SIG-M5 (cell line): ENCODE results near the gene SF3A2.
A peak's percentile ranks its signal among the peaks of the same experiment; 100 is the strongest.
"Not testable (repeated sequence)": the region's sequence is repeated elsewhere in the genome, so short reads cannot be mapped to it uniquely, and the experiment has no call there.

Experiments
- DNase-seq: peaks from one replicate; lab custom pipeline; 2025; lab: John Stamatoyannopoulos, UW

The SF3A2 gene

GRCh38 chr19:2274931-2275535 lies 38.4 kb downstream of the SF3A2 start:
- DNase-seq, result no peak

GRCh38 chr19:2275588-2276428 lies 39.2 kb downstream of the SF3A2 start:
- no peak for DNase-seq

GRCh38 chr19:2276429-2276986 lies 39.9 kb downstream of the SF3A2 start:
- DNase-seq, result no peak

GRCh38 chr19:2277138-2277537 lies 40.5 kb downstream of the SF3A2 start:
- no peak for DNase-seq

- no peak for DNase-seq
Measured at GRCh38 chr19:2278459-2279158, 42.0 kb downstream of the SF3A2 start.

- DNase-seq, result no peak
Measured at GRCh38 chr19:2280633-2281264, 44.1 kb downstream of the SF3A2 start.

- DNase-seq, result not testable (repeated sequence)
Measured at GRCh38 chr19:2281265-2282061, 44.8 kb downstream of the SF3A2 start.

GRCh38 chr19:2282062-2282861 lies 45.6 kb downstream of the SF3A2 start, which contains the start of gene PEAK3:
PEAK3 (minus strand) TSS chr19:2282175; CDS start chr19:2280931, 1,244 bp downstream.
- DNase-seq, result no peak

GRCh38 chr19:2282862-2283237 lies 46.2 kb downstream of the SF3A2 start:
- no peak for DNase-seq

GRCh38 chr19:2283835-2284507 lies 47.3 kb downstream of the SF3A2 start:
- DNase-seq, result no peak

GRCh38 chr19:2286402-2287140 lies 49.9 kb downstream of the SF3A2 start:
- no peak for DNase-seq

GRCh38 chr19:2287585-2288337 lies 51.1 kb downstream of the SF3A2 start:
- DNase-seq, result no peak

- DNase-seq, result no peak
Measured at GRCh38 chr19:2288338-2288817, 51.8 kb downstream of the SF3A2 start.

- no peak for DNase-seq
Measured at GRCh38 chr19:2288818-2289713, 52.4 kb downstream of the SF3A2 start.

- DNase-seq, result peak; percentile 84
Measured at GRCh38 chr19:2289714-2290435, 53.3 kb downstream of the SF3A2 start.

GRCh38 chr19:2290441-2291184 lies 54.0 kb downstream of the SF3A2 start:
- no peak for DNase-seq
